DMS153 (cell line): Measurements from ENCODE around the gene SPATS2.
A peak's percentile ranks its signal among the peaks of the same experiment; 100 is the strongest.
"Not testable (repeated sequence)": the region's sequence is repeated elsewhere in the genome, so short reads cannot be mapped to it uniquely, and the experiment has no call there.

Experiments used
- DNase-seq: peaks from one replicate; lab custom pipeline; 2025; lab: John Stamatoyannopoulos, UW

SPATS2 gene

GRCh38 chr12:49352351-49352750 is 14.9 kb upstream of the SPATS2 start:
- DNase-seq, result no peak

DNA sequence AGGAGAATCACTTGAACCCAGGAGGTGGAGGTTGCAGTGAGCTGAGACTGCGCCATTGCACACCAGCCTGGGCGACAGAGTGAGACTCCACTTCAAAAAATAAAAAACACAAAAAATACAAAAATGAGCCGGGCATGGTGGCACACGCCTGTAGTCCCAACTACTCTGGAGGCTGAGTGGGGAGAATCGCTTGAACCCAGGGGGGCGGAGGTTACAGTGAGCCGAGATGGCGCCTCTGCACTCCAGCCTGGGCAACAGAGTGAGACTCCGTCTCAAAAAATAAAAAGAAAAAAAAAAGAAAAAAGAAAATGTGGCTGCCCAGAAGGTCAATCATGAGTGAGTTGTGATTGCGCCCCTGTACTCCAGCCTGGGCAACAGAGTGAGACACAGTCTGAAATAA is 11.3 kb upstream of the SPATS2 start:
- no peak for DNase-seq

DNA sequence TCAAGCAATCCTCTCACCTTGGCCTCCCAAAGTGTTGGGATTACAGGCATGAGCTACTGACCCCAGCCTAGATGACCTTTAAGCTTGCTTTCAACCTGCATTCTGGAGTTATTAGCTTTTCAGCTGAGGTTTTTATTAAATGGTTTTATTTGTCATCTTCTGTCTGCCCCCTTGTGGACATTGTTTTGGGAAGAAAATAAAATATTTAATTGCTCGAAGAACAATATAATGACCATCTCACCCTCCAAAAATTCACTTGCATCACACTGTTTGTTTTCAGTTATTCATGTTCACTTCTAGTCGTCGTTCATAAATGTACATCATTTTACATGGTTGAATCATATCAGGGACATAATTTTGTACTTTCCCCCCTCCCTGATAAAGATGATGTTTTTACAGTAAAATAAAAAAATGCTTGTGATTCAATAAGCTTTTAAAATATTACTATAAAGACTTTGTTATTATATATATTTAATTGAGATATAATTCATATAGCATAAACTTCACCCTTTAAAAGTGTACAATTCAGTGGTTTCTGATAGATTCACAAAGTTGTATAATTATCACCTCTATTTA is 10.1 kb upstream of the SPATS2 start:
- DNase-seq, result no peak

DNA sequence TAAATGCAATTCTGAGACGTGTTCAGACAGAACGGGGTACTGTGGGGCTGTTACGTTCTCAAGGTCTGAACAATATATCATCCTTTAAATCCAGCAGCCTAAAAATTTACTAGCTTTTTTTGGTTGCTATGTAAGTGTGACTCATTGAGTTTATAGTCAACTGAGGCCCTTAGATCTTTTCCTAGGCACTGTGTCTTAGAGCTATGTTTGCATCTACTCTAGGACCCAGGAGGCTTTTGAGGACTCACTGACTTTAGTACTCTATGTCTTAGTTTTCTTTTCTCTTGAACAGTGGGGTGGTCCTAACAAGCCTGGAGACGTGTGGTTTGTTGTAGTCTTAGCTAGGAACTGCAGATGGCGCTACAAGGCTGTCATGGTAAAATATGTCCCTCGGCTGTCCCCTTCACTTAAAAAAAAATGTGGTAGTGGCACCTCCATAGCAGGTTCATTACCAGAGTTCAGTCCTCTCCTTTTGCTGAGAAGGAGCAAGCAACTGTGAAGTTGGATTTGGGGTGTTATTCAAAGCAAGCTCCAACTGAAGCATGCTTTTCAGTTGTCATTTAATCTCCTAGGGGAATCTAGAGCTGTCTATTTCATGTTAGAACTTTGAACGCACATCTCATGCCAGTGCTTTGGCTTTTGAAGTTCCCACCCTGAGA is 8.7 kb upstream of the SPATS2 start:
- DNase-seq, result peak; percentile 28

- no peak for DNase-seq
These were observed 7.6 kb upstream of the SPATS2 start for GRCh38 chr12:49359671-49360070.

- no peak for DNase-seq
These were observed 5.2 kb upstream of the SPATS2 start for GRCh38 chr12:49362077-49362476.

DNA sequence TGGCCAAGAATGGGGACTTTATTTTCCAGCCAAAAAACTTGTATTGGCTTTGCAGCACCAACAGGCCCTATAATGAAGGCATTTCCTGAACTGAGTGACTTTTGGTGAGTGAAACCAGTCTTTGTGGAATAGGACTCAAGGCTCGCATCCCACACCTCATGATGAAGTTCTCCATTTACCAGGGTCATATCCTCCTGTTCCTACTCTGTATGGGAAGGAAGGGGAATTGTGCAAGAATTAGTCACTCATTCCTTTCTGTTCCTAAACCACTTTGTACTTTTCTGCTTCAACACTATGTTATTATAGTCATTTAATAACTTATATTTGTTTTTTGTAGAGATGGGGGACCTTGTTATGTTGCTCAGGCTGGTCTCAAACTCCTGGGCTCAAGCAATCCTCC is 2.3 kb upstream of the SPATS2 start:
- DNase-seq, result no peak

DNA sequence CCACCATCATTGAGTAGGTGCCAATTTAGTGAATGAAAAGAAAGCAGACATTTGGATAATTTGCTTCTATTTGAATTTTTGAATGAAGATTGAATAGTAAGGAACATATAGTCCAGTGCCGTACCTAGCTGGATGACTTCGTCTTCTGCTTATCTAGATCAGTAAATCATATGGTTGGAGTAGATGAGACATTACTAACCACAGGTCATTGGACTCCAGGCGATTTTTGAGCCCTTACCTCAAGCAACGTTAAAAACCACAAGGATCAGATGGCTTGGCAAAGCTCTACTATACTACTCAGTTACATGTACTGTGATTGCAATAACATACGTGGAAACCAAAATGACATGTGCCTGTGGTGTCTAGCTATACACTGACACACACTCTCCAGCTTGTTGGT is 1.7 kb upstream of the SPATS2 start:
- DNase-seq, result no peak

GRCh38 chr12:49366096-49366651 is 1.1 kb upstream of the SPATS2 start:
- DNase-seq, result no peak

GRCh38 chr12:49366652-49367380 is 446 bp upstream of the SPATS2 start:
- DNase-seq, result peak; percentile 93

DNA sequence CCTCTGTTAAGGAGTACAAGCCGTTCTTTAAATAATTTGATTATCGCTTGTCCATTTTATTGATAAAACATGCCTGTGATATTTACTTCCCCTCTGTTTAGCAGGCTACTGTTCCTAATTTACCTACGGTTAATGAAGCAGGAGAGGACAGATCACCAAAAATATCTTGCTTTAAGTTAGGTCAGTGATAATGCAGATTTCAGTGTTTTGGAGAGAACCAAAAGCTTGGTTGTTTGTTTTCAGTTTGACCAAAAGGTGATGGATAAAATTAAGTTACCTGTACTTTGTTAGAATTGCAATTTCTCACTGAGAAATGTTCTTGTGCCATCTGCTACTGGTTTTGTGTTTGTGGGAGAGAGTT is 958 bp downstream of the SPATS2 start:
- DNase-seq, result no peak

GRCh38 chr12:49369411-49370145 is 2.3 kb downstream of the SPATS2 start:
- no peak for DNase-seq

GRCh38 chr12:49370539-49370938 is 3.3 kb downstream of the SPATS2 start:
- DNase-seq, result no peak

DNA sequence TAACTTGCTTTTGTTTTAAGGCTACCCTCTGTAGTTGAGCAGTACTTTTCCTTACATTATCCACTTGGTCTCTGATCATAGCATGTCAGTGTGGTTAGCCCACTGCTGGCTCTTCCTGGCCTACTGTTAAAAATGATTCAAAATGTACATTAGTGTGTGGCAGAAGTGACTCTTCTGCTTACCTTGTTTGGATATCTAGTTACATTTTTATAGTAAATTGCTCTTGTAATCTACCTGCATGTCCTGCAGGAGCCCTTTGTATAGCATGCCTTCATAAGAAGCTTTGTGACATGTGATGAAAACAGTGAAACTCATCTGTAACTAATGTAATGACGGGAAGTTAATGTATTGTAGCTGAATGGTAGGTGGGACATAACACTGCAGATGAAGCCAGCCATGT is 8.1 kb downstream of the SPATS2 start:
- no peak for DNase-seq

GRCh38 chr12:49377386-49377785 is 10.1 kb downstream of the SPATS2 start:
- no peak for DNase-seq

GRCh38 chr12:49380184-49380583 is 12.9 kb downstream of the SPATS2 start:
- not testable (repeated sequence) for DNase-seq

GRCh38 chr12:49388682-49389386 is 21.6 kb downstream of the SPATS2 start:
- no peak for DNase-seq

- DNase-seq, result no peak
These were observed 22.1 kb downstream of the SPATS2 start for GRCh38 chr12:49389387-49389703.

GRCh38 chr12:49397000-49397399 is 29.7 kb downstream of the SPATS2 start:
- no peak for DNase-seq

GRCh38 chr12:49400304-49400703 is 33.0 kb downstream of the SPATS2 start:
- DNase-seq, result no peak

- DNase-seq, result no peak
These were observed 36.7 kb downstream of the SPATS2 start for GRCh38 chr12:49403971-49404450.

DNA sequence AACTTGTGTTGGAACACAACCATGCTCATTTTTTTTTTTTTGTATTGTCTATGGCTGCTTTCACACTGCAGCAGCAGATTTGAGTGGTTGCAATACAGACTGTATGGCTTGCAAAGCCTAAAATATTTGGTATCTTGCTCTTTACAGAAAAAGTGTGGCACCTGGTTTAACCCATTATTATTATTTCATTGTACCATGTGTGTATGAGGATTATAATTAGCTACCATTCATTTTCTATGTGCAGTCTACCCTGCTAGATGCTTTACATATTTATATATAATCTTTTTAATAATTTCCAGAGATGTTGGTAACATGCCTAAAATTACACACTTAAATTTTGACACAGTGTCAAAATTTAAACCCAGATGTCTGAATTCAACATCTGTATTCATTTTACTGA is 37.7 kb downstream of the SPATS2 start:
- no peak for DNase-seq
